GM21381 (cell line): ENCODE data around the gene STXBP4.

Experiments
- ATAC-seq: cut with Tn5 transposase; IDR thresholded peaks from one replicate; pipeline ENCODE4 v1.9.1; 2021; ENCODE audit warnings: mild to moderate bottlenecking, moderate library complexity; ENCODE audit not compliant: unreplicated experiment

The STXBP4 gene

DNA sequence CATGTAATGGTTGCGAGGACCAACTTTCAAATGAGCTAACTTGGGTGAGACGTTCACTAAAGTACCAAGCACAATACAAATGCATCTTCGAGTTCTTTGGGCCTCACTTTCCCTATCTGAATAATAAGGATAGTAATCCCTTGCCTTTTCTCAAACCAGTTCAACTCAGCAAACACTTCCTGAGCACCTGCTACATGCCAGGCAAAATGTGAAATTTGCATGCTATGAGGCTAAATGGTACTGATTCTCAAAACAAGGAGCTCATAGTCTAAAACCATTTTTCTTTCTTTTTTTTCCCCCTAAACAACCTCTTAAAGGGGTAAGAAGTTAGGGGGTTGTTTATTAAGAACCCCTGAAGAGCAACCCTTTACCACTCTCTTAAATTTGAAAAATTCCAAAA, 194.8 kb downstream of the STXBP4 start:
- ATAC-seq = no peak

DNA sequence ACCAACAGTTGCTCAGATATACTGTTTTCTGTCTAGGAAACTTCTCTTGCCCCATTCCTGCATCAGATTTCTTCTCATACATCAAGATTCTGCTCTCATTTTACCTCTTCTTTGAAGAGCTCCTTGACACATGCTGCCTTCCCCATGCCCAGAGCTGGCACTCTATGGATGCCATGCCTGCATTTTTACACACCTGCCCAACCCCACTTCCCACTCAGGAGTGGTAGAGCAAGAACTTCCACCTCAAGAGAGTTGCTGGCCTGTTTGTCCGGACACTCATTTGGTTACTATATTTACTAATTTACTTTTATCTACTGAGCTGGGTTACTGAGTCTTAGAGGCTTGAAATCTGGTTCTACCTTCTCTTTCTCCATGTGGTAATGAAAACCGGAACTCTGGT, 197.9 kb downstream of the STXBP4 start:
- ATAC-seq = no peak

DNA sequence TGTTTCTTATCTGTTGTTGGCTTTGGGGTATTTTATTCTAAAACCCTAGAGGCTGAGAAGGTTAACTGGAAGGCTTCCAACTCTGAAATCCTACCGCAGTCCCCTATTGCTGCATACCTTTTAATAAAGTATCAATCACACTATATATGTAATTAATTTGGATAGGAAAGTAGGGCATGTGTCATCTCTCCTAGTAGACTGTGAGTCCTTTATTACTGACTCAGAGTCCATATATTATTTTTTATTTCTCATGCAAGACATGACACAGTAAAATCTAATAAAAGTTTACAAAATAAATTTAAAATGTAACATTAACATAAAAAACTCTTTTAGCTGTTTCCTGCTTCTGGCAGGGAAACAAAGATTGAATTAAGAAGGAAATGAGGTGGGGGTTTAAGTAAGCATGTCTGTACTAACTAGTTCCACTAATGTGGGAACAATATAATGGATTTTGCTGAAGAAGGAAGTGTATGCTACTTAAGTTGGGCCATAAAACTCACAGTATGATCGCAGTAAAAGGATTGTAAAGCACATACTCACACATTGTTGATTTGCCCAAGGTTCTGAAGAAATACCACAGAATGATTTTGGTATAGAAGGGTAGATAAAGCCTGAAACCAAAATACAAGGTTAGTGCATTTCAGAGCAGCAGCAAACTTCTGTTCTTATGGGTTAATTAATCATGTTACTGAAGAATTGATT, 198.6 kb downstream of the STXBP4 start:
- no peak for ATAC-seq

DNA sequence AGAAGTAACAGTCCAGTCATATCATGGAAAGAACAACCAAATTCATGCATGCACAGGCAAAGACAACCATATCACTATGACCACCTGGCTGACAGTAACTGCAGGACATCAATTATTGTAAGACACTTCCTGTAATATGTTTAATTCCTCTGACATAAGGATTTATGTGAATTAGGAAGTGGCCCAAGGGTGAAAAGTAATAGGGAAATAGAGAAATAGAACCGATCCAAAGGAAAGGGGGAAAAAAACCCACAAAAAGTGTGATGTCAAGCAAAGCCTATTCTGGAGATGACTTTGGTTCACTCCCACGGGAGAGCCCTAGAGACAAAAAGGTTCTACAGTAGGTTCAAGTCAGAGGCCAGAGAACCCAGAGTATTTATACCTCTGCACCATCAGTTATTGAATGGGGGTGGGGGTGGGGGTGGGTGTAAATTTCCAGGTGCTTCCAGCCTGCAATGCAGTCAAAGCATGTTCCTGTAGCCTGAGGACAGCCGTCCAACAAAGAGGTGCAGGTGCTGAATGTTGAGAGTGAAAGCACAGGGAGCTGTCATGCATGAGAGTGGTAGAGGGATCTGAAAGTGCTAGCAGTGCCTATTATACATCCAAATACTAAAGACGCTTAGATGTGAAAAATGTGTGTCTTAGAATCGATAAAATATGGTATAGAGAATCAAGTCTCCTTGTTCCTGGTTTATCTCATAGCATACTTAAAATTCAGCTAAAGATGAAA, 200.6 kb downstream of the STXBP4 start:
- ATAC-seq = peak; percentile 89

DNA sequence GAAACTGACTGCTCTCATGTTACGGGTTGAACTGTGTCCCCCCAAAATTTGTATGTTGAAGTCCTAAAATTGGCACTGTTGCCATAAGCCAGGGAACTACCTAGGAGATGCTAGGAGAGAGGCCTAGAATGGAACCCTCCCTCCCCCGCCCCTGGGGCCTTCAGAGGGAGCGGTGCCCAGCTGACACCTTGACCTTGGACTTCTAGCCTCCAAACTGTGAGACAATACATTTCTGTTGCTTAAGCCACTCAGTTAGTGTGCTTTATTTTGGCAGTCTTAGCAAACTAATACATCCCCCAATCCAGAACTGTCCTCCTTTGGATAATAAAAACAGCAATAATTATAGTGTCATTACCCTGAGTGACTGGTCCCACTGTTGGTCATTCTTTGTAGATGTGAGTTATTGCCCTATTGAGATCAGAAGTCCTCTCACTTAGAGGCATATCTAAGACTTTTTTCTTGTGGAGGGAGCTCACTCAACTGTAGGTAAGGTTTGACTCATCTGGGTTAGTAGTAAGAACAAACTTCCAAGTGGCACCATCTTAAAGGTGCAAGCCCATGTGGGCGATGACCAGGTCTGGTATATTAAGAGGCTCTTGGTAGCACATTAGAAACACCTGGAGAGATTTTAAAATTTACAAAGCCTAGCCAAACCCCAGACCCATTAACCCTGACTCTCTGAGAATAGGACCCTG, 203.2 kb downstream of the STXBP4 start:
- ATAC-seq = no peak

DNA sequence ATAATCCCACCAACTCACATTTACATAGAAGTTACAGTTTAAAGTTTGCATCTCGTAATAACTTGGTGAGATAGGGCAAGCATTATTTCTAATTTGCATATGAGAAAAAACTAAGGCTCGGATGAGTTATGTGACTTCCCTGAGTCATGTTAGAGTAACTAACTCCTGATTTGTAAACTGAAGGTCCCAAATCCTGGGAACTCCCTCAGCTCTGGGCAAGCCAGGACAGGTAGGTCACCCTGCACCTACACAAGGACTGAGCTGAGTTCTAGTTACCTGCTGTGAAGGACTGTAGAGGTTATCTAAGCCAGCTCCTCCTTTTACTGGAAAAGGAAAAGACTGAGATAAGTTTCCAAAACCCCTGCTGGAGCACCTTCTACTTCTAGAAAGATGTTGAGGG, 204.0 kb downstream of the STXBP4 start:
- ATAC-seq = no peak

DNA sequence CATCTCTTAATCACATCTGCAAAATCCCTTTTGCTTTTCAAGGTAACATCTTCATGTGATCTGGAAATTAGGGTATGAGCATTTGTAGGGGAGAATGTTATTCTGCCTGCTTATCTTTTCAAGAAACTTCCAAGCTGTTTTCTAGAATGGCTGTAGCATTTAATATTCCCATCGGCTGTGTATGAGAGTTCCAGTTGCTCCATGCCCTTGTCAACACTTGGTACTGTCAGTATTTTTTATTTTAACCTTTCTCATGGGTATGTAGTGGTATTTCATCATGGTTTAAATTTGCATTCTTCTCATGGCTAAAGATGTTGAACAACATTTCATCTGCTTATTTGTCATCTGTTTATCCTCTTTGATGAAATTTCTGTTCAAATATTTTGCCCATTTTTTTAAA, 205.6 kb downstream of the STXBP4 start:
- ATAC-seq = no peak

DNA sequence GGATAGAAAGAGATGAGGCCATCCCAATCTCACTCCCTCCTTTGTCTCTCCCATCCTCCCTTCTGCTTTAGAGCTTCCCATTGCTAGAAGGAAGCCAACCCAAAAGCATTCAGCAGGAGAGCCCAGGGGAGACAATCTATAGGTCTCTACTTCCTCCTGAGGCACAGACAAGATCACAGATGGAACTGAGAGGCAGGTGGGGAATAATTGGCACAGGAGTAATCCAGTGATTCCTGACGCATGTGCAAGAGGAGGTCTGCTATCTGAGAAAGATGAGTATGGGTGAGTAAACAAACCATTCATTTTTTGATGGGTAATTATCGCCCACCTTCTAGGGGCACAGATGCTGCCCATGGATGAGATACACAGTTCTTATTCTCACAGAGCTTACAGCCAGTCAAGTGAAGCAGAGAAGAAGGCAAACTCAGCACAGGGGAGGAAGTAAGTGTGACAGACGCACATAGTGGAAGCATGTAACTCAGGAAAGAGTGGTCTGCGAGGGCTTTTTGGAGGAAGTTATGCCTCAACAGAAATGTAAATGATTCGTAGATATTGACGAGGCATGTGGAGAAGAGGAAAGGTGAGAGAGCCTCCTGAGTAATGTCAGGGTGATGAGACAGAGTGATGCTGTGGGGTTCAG, 207.3 kb downstream of the STXBP4 start:
- no peak for ATAC-seq

DNA sequence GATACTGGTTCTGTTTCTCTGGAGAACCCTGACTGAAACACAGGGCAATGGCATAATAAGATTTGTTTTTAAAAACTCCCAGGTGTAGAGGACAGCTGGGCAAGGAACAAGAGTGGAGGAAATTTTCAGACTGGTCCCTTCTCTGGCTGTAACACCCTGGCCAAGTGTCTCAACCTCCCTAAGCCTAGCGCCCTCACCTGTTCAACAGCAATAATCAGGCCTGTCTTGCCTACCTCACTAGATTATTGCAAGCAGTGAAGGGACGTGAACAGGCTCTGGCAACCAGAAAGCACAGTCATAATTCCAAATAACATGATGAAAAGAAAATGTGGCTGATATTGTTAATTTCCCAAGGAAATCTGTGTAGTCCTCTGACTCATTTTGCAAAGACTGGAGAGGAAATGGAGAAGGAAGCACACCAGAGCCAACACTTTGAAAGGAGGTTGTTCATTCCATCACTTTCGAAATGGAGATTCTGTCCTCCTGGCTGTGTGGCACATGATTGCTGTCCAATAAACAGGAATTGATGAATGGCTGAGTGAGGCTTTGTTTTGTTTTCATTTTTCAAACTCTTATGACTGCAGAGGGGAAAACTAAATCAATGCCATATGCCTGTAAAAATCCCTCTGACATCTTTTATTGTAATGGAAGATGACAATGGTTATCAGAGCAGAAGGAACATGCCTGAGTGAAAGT, 208.7 kb downstream of the STXBP4 start:
- no peak for ATAC-seq

DNA sequence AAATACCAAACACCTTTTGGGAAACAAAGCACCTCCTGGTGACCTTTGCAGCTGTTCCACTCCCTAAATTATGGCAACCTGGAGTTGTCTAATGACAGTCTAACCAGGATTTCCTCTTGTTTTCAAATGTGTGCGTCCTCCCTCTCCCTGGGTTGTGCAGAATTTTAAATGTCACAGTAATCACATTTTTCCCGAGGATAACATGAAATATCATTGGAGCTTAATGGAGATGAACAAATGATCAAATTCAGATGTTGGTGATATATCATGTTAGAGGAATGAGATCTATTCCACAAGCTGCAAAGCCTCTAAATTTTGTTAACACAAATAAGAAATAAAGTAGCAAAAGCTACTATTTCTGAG, 209.3 kb downstream of the STXBP4 start:
- ATAC-seq = no peak

DNA sequence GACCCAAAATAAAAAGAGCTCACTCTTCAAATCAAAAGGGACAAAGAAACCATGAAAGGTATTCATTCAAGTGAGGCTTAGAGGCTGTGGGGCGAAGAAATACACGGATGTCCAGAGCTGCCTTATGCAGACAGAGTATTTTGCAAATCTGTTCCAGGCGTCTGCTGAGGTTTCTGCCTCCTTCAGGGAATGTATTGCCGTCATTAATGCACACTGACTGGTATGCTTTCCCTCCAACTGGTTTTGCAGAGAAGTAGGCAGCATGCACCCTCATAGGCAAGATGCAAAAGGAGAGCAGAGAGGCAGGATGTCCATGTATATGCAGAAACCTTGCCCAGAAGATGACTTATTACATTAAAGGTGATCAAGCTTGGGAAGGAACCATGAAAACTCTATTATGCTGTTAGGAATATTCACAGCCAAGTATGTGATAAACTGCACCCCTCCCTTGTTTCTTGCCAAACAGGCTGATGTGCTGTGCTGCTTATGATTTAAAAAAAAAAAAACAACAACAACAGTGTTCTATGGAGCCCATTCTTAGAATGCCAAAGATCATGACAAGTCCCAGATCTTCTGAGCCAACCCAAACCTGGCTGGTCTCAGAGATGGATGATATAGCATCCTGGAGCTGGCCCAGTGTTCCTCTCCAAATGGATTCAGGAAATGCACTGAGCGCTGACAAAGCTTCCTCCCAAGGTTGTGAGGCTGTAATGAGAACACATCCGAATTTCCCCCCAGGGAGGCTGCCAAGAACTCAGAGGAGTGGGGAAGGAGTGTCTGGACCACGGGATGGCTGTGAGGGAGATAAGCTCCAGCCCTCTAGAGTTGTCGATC, 218.6 kb downstream of the STXBP4 start:
- no peak for ATAC-seq

DNA sequence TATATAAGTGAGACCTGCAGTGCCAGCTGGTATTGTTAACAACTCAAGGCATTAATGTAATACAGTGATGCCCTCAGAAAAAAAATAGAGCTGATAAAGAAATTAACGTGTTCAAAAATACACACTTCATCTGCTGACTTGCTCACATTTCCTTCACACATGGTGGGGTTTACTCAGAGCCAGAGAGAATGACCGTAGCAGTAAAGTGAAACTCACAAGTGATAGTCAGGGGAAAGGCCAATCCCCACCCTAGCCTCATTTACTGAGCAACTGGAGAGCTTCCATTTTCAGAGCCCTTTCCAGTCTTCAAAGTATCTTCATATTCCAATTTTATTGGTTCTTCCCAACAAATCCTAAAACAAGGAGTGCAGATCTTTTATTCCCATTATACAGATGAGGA, 222.2 kb downstream of the STXBP4 start:
- no peak for ATAC-seq

DNA sequence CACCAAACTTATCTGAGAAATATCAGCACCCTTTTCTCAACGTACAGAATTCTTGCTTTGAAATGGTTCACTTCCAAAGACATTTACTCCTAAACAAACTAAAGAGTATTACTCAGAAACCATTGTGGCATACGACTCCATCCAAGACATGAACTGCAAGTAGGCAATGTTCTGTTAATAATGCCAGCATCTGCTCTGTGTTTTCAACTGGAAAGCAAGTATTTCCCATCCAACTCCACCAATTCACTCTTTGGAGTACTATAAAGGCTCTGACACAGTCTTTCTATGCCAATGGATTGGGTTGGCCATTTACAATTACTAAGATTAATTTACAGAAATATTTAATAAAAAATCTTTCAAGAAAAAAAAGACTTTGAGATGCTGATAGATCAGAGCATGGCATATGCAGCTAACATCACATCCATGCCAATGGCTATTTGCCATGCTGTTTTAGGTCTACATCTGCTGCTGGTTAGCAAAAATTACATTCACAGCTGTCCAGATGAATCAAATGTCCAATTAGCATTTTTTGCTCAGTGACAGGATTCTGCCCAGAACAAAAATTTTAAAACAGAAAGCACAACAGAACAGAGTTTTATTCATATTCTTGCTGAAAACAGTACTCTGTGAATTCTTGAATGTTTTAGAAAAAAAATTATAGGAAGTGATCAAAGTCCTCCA, 230.3 kb downstream of the STXBP4 start:
- no peak for ATAC-seq

DNA sequence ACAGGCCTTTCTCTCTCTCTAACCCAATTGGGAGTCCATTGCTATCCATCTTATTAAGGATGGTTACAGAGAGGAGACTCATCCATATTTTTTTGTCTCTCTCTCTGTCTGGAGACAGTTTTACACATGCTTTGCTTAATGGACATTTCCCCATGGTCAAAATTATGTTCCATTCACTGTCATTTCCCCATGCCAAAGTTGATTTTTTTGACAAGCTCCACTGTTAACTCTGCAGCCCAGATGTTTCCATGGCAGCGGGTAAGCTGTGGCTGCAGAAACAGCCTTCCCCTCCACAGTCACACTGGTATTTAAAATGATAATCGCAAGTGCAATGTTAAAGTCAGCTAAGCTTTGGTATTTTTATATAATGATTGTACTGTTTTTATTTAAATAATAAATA, 232.3 kb downstream of the STXBP4 start:
- no peak for ATAC-seq

DNA sequence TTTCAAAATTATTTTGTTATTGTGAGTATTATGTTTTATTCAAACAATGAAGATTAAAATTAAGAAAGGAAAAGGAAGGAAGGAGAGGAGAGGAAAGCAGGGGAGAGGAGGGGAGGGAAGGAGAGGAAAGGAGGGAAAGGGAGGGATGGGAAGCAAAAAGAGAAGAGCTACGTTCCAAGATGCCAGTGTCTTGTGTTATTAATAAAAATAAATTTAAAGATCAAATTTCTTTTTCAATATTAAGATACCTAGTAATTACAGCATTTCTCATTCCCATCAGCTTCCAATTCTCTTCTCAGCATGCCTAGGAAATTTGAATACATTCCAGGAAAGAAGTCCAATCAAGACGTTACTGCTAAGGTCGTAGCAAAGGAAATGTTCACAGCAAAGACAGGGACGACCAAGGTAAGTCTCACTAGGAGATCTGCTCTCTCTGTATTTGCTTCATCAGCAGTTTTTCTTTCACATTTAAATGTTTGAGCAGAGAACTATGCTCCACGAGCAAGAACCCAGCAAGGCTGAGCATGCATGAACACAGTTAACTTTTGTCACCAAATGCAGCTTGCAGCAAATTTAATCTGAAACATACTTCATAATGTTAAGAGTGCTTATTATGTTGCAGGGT, 232.9 kb downstream of the STXBP4 start:
- ATAC-seq = no peak

DNA sequence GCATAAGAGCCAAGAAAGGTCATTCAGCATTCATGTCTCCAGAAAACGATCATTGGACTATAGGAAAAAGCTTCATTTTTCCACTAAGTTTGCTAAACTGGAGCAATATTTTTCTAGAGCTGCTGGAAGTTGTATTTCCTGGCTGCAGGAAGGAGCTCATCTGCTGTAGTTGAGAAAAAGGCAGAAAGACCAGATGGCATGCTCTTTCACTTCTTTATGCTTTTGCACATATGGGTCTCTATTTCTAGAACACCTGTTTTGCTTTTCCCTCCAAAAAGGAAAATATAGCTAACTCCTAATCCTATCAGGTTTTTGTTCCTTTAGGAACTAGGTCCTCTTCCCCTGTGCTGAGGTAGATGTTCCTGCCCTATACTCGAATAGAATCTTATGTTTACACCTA, 234.3 kb downstream of the STXBP4 start:
- ATAC-seq = no peak

DNA sequence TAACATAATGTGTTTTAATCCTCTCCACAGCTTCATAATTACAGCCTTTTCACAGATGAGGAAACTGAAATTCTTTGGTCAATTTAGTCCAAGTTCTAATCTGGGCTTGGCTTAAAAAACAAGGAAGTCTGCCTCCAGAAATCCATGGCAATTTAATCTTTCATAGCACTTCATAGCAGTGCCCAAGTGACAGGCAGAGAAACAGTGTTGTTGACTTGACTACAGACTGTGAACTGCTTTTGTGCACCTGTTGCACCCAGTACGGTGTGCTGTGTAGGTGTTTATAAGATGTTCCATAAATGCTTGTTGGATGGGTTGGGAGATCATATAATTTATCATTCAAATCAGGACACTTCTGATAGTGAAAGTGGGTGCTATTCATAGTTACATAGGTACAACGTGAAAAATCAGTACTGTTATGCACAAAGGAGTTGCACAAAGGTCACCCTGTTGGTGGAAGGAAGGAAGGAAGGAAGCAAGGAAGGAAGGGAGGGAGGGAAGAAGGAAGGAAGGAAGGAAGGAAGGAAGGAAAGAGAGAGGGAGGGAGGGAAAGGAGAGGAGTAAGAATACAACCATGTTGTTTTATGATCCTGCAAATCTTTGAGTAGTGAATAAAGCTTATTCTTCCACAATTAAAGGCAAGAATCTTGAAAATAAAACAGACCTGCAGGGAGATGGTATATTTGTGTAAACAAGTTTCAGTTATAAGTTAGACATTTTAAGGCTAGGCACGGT, 239.7 kb downstream of the STXBP4 start:
- ATAC-seq = no peak

DNA sequence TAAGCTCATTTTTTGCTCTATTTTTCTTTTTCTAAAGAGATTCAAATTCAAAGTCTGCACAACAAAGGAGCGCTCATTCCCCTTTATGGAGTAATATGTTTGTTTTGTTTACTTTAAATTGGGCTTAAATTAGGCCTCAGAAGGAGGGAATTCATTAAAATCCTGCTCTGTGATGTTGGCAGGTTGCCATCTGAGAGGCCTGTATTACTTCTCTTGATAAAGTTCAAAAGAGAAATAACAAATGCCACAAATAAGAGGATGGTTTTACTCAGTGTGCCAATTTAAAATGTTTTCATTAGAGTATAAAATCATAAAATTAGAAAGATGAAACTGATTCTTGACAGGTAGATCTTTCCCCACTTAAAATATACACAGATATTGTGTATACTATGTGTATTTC, 241.7 kb downstream of the STXBP4 start:
- no peak for ATAC-seq

DNA sequence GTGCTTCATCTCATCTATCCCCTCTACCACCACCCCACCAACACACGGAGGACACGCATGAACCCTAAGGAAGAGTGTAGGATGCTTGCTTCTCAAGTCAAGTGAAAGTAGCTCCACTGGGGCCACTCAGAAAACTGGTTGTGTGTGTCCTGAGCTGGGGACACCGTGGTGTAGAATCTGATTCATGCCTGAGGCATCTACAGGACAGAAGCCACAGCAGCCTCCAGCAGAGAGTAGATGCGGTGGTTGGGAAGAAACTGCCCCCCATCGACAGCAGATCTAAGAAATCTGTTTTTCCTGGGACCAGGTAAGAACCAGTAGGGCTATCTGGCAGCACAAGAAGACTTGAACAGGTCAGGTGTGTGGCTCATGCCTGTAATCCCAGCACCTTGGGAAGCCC, 244.3 kb downstream of the STXBP4 start:
- ATAC-seq = no peak
